HG02763 (cell line): ENCODE data around the gene GTPBP6.
"Not testable (repeated sequence)": the region's sequence is repeated elsewhere in the genome, so short reads cannot be mapped to it uniquely, and the experiment has no call there.

Source experiments
- ATAC-seq: cut with Tn5 transposase; IDR thresholded peaks from one replicate; pipeline ENCODE4 v1.9.1; 2021; ENCODE audit warnings: mild to moderate bottlenecking, moderate library complexity; ENCODE audit not compliant: unreplicated experiment

GTPBP6 gene

DNA sequence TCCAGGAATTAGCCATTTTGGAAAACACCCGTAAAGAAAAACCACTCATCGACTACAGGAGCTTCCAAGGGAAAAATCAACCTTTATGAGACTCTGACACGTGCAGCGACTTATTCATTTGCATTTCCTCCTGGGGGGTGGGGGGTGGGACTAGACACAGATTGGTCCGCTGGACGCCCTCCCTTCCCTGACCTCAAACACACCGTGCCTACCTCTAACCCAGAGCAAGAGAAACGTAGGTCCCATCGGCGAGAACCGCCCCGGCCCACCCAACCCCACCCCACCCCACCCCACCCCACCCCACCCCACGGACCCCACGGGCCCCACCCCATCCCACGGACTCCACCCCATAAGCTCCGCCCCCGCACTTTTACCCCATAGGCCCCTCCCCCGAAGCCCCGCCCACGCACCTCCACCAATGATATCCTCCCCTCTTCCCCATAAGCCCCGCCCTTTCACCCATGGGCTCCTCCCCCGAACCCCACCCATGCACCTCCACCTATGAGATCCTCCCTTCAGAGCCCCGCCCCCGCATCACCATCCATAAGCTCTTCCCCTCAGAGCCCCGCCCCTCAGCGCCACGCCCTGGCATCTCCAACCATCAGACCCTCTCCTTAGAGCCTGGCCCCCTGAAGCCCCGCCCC, 1.1 kb downstream of the GTPBP6 start:
- no peak for ATAC-seq

DNA sequence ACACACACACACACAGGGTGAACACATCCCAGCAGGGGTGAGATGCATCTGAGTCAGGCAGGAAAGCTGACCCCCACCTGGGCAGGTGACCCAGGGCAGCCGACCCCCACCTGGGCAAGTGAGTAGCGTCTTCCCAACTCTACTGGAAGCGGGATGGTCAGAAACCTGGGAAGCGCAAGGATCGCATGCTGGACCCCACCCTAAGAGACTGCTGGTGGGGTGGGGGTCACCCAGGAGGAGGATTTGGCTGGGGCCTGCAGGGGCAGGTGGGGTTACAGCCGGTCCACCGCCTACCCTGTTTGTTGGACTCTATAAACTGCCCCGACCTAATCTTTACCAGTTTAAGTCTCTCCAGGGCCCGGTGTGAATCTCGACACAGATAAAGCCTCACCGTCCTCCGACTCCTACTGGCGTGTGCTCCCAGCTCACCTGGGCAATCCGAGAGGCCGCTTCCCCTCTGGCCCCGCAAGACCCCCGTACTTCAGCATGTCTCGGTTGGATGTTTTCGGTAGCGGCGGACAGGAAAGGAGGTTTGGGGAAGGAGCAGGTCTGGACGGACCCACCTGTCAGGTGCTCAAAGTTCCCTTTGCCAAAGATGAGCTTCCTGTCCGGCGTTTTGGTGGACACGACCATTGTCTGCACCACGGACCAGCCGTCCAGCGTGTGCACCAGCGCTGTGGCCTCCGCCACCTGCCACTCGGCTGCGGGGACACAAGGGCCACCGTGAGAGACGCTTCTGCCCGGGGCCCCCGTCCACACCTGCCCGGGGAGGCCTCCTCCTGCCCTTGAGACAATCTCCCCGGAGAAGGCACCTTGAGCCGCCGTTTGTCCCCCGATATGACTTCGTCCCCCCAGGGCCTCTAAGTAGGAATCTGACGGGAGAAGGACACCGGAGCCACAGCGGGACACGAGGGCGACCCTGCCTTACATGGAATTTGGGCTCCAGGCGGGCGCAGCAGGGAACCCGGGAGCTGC, 2.0 kb downstream of the GTPBP6 start:
- no peak for ATAC-seq

- ATAC-seq = no peak
Measured at GRCh38 chrX:314781-315595, 3.6 kb downstream of the GTPBP6 start.

DNA sequence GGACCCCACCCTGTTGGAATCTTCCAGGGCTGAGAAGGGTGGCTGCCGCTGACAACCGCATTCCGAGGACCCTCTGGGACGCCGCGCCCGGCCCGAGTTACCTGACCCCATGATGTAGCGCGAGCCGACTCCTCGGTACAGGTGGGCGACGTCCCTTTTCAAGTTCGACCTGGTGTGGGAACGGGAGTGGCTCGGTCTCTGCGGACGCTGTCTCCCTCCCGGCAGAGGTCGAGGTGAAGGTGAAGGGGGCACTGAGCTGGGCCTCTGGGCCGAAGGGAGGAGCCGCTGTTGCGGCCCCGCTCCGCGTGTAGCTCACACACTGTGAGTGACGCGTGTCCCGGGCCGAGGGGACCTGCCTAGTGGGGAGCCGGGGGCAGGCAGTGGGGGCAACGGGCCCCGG, 4.5 kb downstream of the GTPBP6 start:
- no peak for ATAC-seq

GRCh38 chrX:313546-313945, 5.0 kb downstream of the GTPBP6 start:
- no peak for ATAC-seq

GRCh38 chrX:312621-313331, 5.8 kb downstream of the GTPBP6 start:
- ATAC-seq = no peak

DNA sequence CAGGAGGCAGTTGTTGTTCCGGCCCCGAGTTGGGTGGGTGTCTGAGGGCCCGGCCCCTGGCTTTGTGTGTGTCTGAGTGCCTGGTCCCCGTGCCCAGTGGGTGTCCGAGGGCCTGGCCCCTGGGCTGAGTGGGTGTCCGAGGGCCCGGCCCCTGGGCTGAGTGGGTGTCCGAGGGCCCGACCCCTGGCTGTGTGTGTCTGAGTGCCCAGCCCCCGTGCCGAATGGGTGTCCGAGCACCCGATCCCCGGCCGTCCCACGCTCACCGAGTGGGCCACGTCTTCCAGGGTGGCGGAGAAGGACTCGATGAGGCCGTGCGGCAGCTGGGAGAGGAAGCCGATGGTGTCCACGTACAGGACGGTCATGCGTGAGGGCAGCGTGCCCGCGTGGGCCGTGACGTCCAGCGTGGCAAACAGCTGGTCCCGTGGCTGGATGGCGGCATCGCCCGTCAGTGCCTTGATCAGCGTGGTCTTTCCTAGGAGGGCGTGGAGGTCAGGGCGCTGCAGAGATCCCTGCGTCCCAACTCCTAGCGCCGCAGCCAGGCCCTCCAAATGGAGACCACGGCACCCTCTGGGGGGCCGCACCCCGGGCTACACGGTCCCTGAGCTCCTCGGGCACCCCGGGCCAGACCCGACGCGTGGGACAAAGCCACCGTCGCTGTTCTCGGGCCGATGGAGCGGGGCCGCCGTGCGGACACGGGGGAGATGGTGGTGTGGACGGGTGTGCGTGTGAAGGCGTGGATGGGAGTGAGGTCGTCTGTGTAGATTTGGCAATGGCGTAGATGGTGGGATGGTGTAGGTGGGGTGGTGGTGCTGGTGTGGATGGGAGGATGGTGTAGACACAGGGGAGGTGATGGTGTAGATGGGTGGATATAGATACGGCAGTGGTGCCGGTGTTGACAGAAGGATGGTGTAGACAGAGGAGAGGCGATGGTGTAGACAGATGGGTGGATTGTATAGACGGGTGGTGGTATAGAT, 7.2 kb downstream of the GTPBP6 start:
- ATAC-seq = no peak

DNA sequence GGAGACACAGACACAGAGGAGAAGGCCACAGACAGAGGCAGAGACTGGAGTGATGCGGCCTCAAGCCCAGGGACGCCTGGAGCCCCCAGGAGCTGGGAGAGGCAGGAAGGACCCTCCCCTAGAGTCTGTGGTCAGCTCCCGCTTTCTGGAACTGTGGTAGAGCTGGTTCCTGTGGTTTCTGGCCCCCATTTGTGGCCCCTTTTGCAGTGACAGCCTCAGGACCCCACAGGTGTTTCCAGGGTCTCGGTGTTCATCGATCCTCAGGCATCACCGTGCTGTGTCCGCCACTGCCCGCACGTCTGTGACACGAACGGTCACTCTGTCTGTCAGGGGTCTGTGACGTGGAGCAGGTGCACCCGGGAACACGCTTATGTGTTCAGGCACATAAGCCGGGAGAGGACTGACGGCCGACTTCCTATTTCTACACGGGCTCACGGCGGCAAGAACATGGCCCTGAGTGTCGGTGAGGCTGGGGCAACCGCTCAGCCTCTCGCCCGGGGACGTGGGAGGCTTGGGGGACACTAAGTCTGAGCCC, 7.9 kb downstream of the GTPBP6 start:
- no peak for ATAC-seq

GRCh38 chrX:308821-309520, 9.6 kb downstream of the GTPBP6 start:
- no peak for ATAC-seq

DNA sequence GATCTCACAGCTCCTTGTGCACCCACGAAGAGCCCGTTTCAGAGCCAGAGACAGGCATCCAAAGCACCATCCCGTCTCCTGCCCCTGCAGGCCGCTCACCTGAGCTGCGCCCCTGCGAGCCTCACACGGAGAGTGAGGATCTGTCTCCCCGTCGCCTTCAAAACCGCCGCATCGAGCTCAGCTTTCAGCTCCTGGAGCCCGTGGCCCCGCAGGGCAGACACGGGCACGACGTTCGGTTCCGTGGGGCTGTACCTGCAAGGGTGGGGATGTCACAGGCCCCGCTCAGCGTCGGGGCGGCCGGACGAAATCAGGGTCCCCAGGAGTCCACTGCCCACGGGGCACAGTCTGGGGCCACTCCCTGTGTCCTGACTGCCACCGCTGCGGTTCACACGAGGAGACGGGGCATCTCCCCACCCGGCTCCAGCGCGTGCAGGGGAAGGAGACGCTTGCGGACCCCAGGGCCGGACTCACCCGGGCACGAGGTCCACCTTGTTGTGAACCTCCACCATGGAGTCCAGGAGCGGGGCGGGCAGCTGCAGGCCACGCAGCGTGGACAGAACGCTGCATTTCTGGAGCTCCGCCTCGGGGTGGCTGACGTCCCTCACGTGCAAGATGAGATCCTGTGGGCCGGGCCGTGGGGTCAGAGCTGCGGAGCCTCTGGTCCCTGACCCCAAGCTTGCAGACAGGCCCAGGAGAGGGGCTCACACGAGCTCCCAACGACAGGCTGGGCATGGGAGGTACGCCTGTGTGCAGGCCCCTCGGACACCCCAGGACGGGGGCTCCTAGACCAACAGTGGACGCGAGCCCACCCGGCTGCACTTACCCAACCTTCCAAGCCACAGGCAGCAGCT, 11.1 kb downstream of the GTPBP6 start:
- ATAC-seq = no peak

DNA sequence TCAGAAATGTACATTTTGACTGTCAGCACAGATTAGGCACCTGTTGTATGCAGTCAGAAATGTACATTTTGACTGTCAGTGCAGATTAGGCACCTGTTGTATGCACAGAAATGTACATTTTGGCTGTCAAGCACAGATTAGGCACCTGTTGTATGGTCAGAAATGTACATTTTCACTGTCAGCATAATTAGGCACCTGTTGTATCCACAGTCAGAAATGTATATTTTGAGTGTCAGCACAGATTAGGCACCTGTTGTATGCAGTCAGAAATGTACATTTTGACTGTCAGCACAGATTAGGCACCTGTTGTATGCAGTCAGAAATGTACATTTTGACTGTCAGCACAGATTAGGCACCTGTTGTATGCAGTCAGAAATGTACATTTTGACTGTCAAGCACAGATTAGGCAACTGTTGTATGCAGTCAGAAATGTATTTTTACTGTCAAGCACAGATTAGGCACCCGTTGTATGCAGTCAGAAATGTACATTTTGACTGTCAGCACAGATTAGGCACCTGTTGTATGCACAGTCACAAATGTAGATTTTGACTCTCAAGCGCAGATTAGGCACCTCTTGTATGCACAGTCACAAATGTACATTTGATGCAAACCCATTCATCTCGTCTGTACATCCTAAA, 11.9 kb downstream of the GTPBP6 start:
- not testable (repeated sequence) for ATAC-seq

GRCh38 chrX:305781-306613, 12.6 kb downstream of the GTPBP6 start:
- not testable (repeated sequence) for ATAC-seq

DNA sequence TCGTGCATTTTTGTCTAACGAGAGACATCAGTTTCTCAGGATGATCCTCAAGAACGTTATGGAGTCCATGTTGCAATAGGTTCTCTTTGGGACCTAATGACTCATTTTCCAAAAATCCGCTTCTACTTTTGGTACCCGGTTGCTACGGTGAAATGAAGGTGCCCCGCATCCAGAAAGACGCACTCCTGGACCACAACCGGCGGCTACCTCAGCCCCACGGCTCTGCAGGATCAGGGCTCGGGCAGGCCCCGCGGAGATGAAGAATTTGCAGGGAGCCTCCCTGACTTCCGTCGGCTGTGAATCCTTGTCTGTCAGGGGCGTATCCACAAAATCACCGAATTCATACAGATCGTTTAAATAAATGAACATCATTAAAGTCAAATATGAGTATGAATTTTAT, 15.6 kb downstream of the GTPBP6 start:
- ATAC-seq = no peak

- ATAC-seq = no peak
Measured at GRCh38 chrX:300334-300733, 18.3 kb downstream of the GTPBP6 start.

- ATAC-seq = no peak
Measured at GRCh38 chrX:298993-299392, 19.6 kb downstream of the GTPBP6 start.

- no peak for ATAC-seq
Measured at GRCh38 chrX:295136-295535, 23.5 kb downstream of the GTPBP6 start.
